MG63 (cell line): ENCODE data around the gene TSPAN32. TPM values are rescaled to one million over a fixed set of nuclear protein-coding genes. Genes with fewer than 3 reads are reported as not detected.

ENCODE experiments used
- DNase-seq: peaks from one replicate; pipeline ENCODE4 v3.0.0-alpha.2; 2020
- H3K27me3 ChIP-seq: fragments of 250-450 bp; sonication (Bioruptor Pico); 2 replicates; pipeline ENCODE4 v1.5.1; 2020; ENCODE audit warnings: mild to moderate bottlenecking, moderate library complexity
- H3K36me3 ChIP-seq: fragments of 250-450 bp; sonication (Bioruptor Pico); 2 replicates; pipeline ENCODE4 v1.5.1; 2020; ENCODE audit warnings: mild to moderate bottlenecking, moderate library complexity
- H3K4me3 ChIP-seq: fragments of 250-450 bp; sonication (Bioruptor Pico); 2 replicates; pipeline ENCODE4 v1.5.1; 2020; ENCODE audit warnings: mild to moderate bottlenecking, moderate library complexity
- H3K9me3 ChIP-seq: fragments of 250-450 bp; sonication (Bioruptor Pico); 2 replicates; pipeline ENCODE4 v1.5.1; 2020; ENCODE audit warnings: mild to moderate bottlenecking, moderate library complexity
- total RNA-seq: library from RNA; depleted of rRNA; stranded (reverse); fragments of >200 nt; shearing (Covaris generic); gene quantifications from 2 replicates; pipeline ENCODE4 v1.2.3, GENCODE V29; 2014; ENCODE audit warnings: low replicate concordance

Gene TSPAN32
- total RNA-seq, 1 experiment from 2014 or later = 4.3 TPM

DNA sequence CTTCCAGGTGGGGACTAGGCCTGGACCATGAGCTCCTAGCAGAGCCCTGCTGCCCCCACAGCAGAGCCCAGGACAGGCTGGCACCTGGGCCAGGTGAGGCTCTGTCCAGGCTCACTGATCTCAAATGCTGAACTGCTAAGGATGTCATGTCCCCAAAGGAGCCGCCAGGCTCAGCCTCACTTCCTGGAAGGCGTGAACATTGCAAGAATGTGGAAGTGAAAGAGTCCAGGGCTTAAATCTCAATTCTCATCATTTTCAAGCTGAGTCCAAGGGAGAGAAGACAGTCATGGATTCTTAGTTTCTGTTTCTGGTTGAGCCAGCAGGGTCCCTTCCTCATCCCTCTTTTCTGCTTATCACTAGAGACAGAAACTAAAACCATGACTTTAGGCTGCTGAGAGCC is 36.4 kb upstream of the TSPAN32 start:
- Histone ChIP-seq H3K4me3 (no peak overlapping the region), H3K36me3 (no peaks in the 10 kb centered on the region), H3K27me3 (peaks cover 6% of the 10 kb centered on the region), H3K9me3 (no peaks in the 10 kb centered on the region)
- DNase-seq = no peak

DNA sequence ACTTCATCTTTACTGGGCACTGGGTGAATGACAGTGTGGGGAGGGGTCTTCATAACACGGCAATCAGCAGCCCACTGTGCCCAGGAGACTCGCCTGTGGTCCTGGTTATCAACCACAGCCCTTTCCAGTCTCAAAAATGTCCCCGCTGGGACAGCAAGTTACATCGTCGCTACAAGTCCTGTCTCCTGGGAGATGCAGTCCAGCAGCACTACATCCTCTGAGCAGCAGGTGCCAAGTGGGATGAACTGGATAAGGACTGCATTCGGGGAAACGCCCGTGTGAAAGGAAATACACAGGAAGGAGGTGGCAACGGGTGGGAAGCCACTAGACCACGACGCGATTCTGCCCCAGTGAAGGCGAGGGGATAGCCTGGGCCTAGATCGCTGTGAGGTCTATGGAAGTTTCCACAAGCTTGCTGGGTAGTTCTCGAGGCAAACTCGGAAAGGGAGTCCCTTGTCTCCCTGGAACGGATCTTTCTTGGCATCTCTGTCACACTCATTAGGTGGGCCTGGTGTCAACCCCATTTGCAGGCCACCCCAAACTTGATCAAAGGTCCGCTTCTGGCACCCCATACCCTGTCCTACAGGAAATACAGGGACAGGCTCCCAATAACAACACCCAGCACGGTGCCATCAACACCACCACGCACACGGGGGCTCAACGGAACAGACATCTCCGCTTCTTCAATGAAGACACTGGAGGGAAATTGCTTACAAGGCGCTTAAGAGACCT is 35.8 kb upstream of the TSPAN32 start:
- Histone ChIP-seq H3K4me3 (no peak overlapping the region), H3K36me3 (no peaks in the 10 kb centered on the region), H3K27me3 (peaks cover 12% of the 10 kb centered on the region), H3K9me3 (no peaks in the 10 kb centered on the region)
- no peak for DNase-seq

DNA sequence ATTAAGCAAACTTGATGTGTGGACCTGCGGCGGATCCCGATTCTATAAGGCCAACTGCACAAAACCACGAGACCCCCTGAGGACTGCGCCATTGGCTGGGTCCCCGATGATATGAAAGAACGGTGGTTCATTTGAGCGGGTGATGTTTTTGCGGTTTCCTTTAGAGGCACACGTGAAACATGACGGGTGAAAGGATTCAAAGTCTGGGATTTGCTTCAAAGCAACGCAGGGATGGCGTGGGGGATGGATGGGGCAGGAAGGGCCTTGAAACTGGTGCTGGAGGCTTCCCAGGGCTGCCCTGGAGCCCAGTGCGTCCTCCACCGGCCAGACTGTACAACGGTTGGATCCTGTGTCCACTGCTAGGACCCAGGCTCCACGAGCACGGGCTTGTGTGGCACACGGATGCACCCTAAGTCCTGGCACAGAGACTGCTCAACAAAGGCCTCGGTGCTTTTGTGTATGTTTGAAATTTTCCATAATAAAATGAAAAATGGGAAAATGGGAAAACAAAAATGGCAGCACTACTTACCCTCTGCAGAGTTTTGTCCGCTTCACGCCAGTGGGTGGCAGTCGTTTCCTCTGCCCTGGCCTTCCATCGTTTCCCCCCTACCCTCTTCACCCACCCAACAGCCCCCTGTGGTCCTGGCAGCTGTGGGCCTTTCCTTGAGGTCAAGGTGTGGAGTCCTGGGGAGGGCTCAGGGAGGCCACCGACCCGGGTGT is 35.1 kb upstream of the TSPAN32 start:
- peaks cover 14% of the 10 kb centered on the region for H3K27me3 ChIP-seq
- no peak overlapping the region for H3K4me3 ChIP-seq
- H3K36me3 ChIP-seq = no peaks in the 10 kb centered on the region
- H3K9me3 ChIP-seq = no peaks in the 10 kb centered on the region
- no peak for DNase-seq

DNA sequence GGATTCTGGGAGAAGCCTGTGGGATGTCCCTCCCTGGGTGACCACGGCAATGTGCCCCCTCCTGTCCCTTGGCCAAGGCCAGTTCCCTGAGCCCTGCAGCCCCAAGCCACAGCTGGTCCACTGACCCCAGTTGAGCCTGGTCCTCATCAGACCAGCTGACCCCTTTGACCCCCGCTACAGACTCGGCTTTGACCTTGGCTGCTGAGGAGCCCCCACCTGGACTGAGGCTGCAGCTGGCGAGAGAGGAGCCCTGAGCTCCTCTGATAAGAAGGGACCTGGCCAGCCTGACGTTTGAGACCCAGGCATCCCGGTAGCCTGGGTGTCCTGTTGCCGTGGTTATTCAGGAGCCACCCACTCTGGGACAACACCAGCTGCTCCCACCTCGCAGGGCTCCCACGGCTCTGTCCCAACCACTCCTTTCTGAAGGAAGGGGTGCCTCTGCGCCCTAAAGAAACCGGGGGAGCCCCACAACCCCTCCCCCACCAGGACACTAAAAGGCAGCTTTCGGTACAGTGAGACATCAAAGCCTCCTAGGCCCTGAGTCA is 34.4 kb upstream of the TSPAN32 start:
- Histone ChIP-seq H3K9me3 (no peaks in the 10 kb centered on the region), H3K4me3 (no peak overlapping the region), H3K27me3 (peaks cover 14% of the 10 kb centered on the region), H3K36me3 (no peaks in the 10 kb centered on the region)
- no peak for DNase-seq

DNA sequence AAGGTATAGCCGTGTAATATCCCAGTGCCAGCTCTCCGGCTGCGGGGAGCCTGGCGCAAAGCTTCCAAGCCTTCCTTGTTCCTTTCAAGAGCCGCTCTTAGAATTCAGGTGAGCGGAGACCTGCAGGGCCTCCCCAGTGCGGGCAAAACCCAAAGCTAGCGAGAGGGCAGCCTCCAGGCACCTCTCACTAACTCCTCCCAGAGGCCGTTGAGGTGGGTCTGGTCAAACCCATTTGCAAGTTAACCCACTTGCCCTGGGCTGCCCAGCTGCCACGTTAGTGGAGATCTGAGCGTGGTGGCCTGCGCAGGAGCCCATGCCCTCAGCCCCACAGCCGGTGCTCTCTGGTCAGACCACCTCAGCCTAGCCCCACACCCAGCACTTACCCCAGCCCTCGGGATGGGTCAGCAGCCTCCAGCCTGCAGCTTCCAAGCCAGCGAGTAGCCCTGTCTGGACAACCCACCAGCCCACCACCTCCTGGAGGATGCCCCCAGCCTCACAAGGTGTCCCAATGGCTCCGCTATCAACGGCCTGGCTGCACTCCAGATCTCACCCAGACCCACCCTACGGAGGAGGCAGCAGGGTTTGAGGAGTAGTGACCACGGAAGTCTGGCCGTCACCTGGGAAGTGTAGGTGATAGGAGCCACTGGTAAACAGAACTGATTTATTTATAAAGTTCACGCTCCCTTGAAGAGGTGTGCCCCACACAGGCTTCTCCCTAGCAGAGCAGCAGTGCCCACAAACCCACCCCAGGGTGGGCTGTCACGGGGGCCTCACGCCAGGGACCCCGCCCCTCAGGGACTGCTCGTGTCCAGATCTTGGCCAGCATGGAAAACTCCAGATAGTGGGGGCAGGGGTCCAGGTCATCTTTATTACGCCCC is 33.7 kb upstream of the TSPAN32 start:
- Histone ChIP-seq H3K9me3 (no peaks in the 10 kb centered on the region), H3K27me3 (peaks cover 14% of the 10 kb centered on the region)
- no peak for DNase-seq

DNA sequence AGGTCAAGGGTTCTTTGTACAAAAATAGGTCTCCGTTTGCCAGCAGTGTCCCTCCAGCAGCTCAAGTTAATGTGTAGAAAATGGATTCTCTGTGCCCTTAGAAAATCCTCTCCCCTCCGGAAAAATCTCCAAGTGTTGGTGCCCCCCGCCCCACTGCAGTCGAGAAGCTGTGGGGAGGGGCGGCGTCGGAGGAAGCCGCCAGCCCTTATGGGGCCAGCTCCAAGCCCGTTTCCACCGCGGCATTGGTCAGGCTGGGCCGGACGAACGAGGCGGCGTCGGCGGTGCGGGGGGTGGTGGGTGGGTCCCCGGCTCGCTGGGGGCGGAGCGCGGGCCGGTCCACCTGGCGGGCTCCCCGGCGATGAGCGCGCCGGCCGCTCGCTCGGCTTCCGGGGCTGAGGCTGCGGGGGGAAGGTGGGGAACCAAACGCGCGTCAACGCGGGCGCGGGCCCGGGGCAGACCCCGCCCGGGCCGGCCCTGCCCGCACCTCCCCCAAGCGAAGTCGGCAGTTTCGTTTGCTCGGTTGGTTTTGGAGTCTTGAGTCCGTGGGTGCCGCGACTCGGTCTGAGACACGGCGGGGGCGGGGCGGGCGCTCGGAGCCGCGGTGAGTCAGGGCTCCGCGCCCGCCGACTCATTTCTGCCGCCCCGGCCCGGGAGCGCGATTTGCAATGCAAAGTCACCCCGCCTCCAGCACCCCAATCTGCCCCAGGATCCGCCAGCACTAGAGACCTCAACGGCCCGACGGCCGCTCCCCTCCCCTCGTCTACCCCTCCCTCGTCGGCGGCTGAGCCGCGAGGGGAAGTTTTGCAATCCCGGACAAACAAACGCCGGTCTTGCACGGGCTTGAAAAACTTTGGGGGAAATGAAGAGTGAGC is 32.8 kb upstream of the TSPAN32 start:
- H3K9me3 ChIP-seq = no peaks in the 10 kb centered on the region
- peak; percentile 49 for DNase-seq
- peaks cover 14% of the 10 kb centered on the region for H3K27me3 ChIP-seq
- peak overlapping the region; percentile 46 for H3K4me3 ChIP-seq
- no peaks in the 10 kb centered on the region for H3K36me3 ChIP-seq

More for the DNA sequence above, 33.7 kb upstream of the TSPAN32 start:
- H3K4me3 ChIP-seq = no peak overlapping the region
- no peaks in the 10 kb centered on the region for H3K36me3 ChIP-seq

DNA sequence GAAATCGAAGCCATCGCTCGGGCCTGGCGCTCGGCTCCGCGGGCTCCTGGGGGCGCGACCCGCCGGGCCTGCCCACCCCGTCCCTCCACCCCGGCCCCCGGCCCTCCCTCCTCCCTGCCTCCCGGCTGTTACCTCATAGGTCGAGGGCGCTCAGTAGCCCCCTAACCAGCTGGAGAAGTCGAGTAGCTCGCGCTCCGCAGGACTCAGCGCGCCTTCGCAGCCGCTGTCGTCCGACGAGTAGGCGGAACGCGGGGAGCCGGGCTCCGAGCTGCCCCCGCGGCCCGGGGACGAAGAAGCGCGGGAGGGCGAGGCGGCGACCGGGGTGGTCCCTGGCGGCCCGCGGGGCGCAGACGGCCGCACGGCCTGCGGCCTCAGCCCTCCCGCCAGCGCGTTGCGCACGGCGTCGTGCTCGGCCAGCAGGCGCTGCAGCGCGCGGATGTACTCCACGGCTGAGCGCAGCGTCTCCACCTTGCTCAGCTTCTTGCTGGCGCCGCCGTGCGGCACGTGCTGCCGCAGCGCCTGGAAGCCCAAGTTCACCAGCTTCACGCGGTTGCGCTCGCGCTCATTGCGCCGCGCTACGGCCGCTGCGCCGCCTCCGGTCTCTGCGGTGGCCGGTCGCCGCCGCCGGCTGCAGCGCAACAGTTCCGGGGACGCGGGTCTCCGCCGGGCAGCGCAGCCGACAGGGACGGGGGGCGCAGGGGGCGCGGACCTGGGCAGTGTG is 32.1 kb upstream of the TSPAN32 start:
- Histone ChIP-seq H3K27me3 (peaks cover 14% of the 10 kb centered on the region), H3K36me3 (no peaks in the 10 kb centered on the region), H3K4me3 (peak overlapping the region; percentile 46), H3K9me3 (no peaks in the 10 kb centered on the region)
- peak; percentile 65 for DNase-seq

DNA sequence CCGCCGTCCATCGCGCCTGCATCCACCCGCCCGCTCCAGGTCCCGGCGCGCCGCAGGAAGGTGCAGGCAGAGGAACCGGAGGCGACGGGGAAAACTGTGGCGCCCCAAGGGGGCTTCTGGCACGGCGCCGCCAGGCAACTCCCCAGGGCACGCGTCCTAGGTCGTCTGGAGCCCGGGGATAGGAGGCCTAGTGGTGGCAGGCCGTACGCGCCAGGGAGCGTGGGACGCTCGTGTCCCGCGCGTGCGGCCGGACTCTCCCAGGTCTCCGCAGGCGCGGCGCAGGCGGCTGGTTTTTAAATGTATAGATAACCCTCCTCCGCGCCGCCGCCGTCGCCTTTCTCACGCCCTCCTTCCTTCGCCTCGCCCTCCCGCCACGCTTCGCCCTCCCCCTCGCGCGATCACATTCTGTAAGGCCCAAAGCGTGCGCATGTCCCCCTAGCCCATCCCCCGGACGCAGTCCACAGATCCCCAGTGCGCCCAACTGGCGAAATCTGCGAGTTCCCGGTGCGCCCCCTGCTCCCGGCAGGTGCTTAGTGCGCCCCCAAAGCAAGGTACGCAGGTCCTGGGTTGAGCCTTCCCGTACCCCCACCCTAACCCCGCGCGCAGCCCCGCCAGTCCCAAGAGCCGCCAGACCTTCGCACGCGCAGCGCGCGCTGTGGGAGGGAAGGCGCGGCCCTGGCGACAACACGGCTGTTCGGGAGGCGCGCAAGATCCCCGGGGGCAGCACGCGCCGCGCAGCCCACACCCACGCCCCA is 31.3 kb upstream of the TSPAN32 start, which contains the start of gene ASCL2:
Gene ASCL2, minus strand, starts transcription at position 267 of the 755 bp plus-strand sequence. Its CDS starts 256 bp downstream, at position 11.
- no peak for DNase-seq
- H3K9me3 ChIP-seq = no peaks in the 10 kb centered on the region
- H3K36me3 ChIP-seq = no peaks in the 10 kb centered on the region
- peaks cover 14% of the 10 kb centered on the region for H3K27me3 ChIP-seq
- peak within 1 kb of the TSS; percentile 46 for H3K4me3 ChIP-seq

DNA sequence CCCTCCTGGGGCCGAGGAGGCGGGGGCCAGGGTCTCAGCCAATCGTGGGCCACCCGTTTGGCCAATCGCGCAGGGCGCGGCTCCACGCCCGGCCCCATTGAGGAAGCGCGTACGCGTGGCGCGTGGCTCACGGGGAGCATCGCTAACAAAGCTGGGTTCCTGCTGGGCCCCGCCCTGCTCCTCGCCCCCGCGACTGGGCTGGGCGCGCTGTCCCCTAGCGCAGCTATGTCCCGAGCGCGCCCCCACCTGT is 30.8 kb upstream of the TSPAN32 start:
- no peaks in the 10 kb centered on the region for H3K36me3 ChIP-seq
- H3K9me3 ChIP-seq = no peaks in the 10 kb centered on the region
- H3K4me3 ChIP-seq = no peak overlapping the region
- DNase-seq = no peak
- peaks cover 14% of the 10 kb centered on the region for H3K27me3 ChIP-seq

DNA sequence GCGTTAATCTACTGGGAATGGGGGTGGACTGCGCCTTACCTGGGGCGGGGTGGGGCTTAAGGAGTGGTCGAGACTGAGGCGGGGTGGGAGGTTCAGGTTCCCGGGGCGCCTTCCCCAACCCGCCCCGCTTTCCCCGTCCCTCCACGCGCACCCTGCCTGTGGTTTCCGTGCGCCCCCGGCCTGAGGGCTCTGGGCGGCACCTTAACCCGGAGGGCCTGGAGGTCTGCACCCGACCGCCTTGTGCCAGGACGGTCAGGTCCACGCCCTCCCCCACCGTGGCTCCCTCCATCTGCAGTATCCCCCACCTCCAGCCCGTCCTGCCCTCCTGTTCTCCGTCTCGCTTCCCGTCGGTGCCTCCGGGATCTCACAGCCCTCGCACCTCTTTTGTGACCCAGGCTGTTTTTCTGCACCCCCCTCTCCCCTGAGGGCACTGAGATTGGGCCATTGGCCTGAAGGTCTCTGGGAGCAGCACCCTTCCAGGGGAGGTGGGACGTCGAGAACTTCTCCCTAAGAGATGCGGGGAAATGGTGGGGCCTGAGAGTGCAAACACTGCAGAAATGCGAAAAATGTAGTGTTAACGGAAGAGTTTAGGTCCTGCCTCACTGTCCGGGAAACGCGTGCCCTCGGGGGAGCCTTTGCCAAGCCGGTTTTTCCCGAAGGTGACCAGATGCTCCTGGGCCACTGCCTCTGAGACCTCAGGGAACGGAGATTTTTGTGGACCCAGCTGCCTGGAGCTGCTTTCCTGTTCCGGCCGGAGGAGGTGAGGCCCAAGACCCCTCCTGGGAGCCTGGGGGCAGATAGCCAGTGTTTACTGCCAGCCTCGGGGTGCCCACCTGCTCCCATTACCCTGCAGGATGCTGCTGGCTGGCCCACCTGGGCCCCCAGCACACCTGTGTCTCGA is 30.2 kb upstream of the TSPAN32 start:
- peaks cover 14% of the 10 kb centered on the region for H3K27me3 ChIP-seq
- no peak for DNase-seq
- no peak overlapping the region for H3K4me3 ChIP-seq
- H3K36me3 ChIP-seq = no peaks in the 10 kb centered on the region
- no peaks in the 10 kb centered on the region for H3K9me3 ChIP-seq

DNA sequence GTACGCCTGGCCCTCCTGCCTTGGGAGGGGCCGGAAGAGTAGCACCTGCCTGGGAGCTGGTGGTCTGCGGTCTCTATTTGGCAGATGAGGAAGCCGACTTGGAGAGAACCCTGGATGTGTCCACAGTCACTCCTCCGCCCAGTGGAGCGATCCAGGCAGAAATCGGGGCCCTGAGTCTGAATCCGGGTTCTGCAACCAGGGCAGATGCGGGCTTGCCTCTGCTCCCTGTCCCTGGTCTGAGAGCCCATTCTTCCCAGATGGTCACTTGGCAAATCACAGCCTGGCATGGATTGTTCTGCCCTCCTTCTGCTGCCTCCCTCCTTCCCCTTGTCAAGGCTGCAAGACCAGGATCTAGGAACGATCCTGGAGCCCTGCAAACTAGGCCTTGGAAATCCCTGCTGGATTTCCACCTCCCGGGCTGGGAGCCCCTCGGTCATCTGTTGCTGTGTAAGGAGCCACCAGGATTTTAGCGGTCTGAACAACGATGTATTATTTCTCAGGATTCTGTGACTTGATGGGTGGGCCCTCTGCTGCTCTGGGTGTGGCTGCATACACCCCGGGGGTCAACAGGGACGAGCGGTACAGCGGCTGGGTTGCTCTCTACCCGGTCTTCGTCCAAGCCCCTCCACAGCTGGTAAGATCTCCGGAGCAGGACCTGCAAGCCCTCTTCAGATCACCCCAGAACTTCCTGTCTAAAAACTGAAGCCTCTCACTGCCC is 29.4 kb upstream of the TSPAN32 start:
- Histone ChIP-seq H3K9me3 (no peaks in the 10 kb centered on the region), H3K27me3 (peaks cover 14% of the 10 kb centered on the region), H3K36me3 (no peaks in the 10 kb centered on the region), H3K4me3 (no peak overlapping the region)
- no peak for DNase-seq

DNA sequence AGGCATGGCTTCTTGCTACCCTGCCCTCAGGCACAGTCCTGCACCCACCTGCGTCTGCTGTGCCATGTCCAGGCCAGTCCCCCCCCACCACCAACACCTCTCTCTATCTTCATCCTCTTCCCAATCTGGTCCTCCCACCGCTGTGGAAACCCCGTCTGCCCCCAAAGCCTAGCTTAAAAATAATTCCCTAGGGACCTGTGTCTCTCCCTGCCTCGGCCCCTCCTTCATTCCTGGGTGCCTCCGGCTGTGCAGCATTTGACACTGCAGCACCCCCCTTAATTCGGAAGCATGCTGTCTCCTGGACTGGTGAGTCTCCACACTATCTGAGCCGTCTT is 28.9 kb upstream of the TSPAN32 start:
- Histone ChIP-seq H3K9me3 (no peaks in the 10 kb centered on the region), H3K27me3 (peaks cover 14% of the 10 kb centered on the region), H3K4me3 (no peak overlapping the region), H3K36me3 (no peaks in the 10 kb centered on the region)
- DNase-seq = no peak

DNA sequence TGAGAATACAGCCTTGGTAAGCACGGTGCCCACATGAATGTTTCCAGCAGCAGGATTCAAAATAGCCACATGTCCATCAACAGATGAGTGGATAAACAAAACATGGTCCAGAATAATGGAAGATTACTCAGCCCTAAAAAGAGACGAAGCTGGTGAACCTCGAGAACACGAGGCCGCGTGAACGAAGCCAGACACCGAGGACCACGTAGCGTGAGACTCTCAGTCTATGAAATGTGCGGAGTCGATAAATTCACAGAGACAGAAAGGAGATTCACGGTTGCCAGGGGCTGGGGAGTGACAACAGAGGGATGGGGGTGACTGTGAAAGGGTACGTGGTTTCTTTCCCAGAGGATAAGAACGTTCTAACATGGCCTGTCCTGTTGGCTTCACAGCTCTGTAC is 28.5 kb upstream of the TSPAN32 start:
- Histone ChIP-seq H3K9me3 (no peaks in the 10 kb centered on the region), H3K4me3 (no peak overlapping the region), H3K27me3 (peaks cover 14% of the 10 kb centered on the region), H3K36me3 (no peaks in the 10 kb centered on the region)
- DNase-seq = no peak

DNA sequence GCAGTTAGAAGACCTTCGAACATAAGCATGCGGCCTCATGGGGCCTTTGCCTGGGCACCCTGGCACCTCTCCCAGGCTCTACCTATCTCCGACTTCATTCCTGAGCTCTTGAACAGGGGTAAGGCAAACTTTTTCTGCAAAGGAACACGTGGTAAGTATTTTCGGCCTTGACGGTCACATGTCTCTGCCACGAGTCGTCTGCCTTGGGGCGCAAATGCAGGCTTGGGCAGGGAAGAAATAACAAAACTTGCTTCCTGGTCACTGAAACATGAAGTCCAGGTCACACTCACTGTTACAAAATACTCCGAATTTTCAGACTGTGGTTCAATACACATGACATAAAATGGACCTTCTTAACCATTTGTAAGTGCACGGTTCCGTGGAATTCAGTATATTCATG is 28.0 kb upstream of the TSPAN32 start:
- no peaks in the 10 kb centered on the region for H3K9me3 ChIP-seq
- no peaks in the 10 kb centered on the region for H3K36me3 ChIP-seq
- DNase-seq = no peak
- peaks cover 14% of the 10 kb centered on the region for H3K27me3 ChIP-seq
- no peak overlapping the region for H3K4me3 ChIP-seq
